Neural cell (in vitro differentiated cells): ENCODE data around the gene KMT2B. TPM values are rescaled to one million over a fixed set of nuclear protein-coding genes. Genes with fewer than 3 reads are reported as not detected.

ENCODE experiments used
- H2AFZ ChIP-seq: fragments of 200-600, 300-800 bp; sonication (generic), shearing (Covaris generic); 2 replicates; pipeline ENCODE4 v1.6.0; 2014; ENCODE audit warnings: low read depth, mild to moderate bottlenecking, antibody characterized with exemption, low read length, moderate library complexity
- H3F3A ChIP-seq: fragments of 200-600 bp; shearing (Covaris generic); 2 replicates; pipeline ENCODE4 v1.6.1; 2016; ENCODE audit warnings: mild to moderate bottlenecking, moderate library complexity, mixed read lengths, antibody characterized with exemption, low read length; ENCODE audit not compliant: insufficient read depth, poor library complexity, severe bottlenecking
- H3K27ac ChIP-seq: fragments of 200-600, 300-800 bp; sonication (generic), shearing (Covaris generic); 2 replicates; pipeline ENCODE4 v1.5.1; 2014; ENCODE audit warnings: mild to moderate bottlenecking, low read length, moderate library complexity
- H3K27me3 ChIP-seq: fragments of 300-800, 200-600 bp; sonication (generic), shearing (Covaris generic); 2 replicates; pipeline ENCODE4 v1.6.0; 2014; ENCODE audit warnings: mild to moderate bottlenecking, low read depth, low read length, moderate library complexity; ENCODE audit not compliant: insufficient read depth
- H3K36me3 ChIP-seq: fragments of 300-800, 200-600 bp; sonication (generic), shearing (Covaris generic); 2 replicates; pipeline ENCODE4 v1.5.1; 2014; ENCODE audit warnings: mild to moderate bottlenecking, antibody characterized with exemption, low read length, moderate library complexity; ENCODE audit not compliant: insufficient read depth
- H3K4me2 ChIP-seq: fragments of 300-800, 200-600 bp; sonication (generic), shearing (Covaris generic); 2 replicates; pipeline ENCODE4 v1.6.0; 2014; ENCODE audit warnings: mild to moderate bottlenecking, low read length
- H3K4me3 ChIP-seq: fragments of 300-800, 200-600 bp; sonication (generic), shearing (Covaris generic); 2 replicates; pipeline ENCODE4 v1.5.1; 2014; ENCODE audit warnings: mild to moderate bottlenecking, low read length, moderate library complexity
- H3K79me2 ChIP-seq: fragments of 200-600 bp; shearing (Covaris generic); replicated peaks from 2 replicates; pipeline ENCODE4 v1.6.0; 2014; ENCODE audit warnings: mild to moderate bottlenecking, low read length, moderate library complexity; ENCODE audit not compliant: insufficient read depth
- H3K9ac ChIP-seq: fragments of 300-800, 200-600 bp; sonication (generic), shearing (Covaris generic); 2 replicates; pipeline ENCODE4 v1.6.1; 2016; ENCODE audit warnings: mild to moderate bottlenecking, low read length, mixed read lengths
- H3K9me2 ChIP-seq: fragments of 200-600 bp; shearing (Covaris generic); 2 replicates; pipeline ENCODE4 v1.6.1; 2016; ENCODE audit warnings: mild to moderate bottlenecking, low read length, mixed read lengths; ENCODE audit not compliant: insufficient read depth
- H3K9me3 ChIP-seq: fragments of 200-600, 300-800 bp; sonication (generic), shearing (Covaris generic); 2 replicates; pipeline ENCODE4 v1.6.1; 2016; ENCODE audit warnings: mild to moderate bottlenecking, mixed run types, low read length, moderate library complexity, mixed read lengths
- H4K20me1 ChIP-seq: fragments of 200-600 bp; shearing (Covaris generic); 2 replicates; pipeline ENCODE4 v1.6.1; 2016; ENCODE audit warnings: mild to moderate bottlenecking, mixed run types; ENCODE audit not compliant: insufficient read depth
- EP300 ChIP-seq: fragments of 450-650 bp; conservative IDR thresholded peaks from 2 replicates; pipeline ENCODE4 v1.6.1; 2014; ENCODE audit warnings: antibody characterized with exemption, mild to moderate bottlenecking, moderate library complexity; ENCODE audit not compliant: poor library complexity, severe bottlenecking
- EZH2 ChIP-seq: fragments of 200-600, 300-800 bp; shearing (Covaris generic), sonication (generic); IDR thresholded peaks from 2 replicates; pipeline ENCODE4 v1.6.1; 2014; ENCODE audit warnings: antibody characterized with exemption, low read length, borderline replicate concordance, mild to moderate bottlenecking; ENCODE audit not compliant: insufficient read depth, poor library complexity, severe bottlenecking
- MXI1 ChIP-seq: fragments of 450-650 bp; conservative IDR thresholded peaks from 2 replicates; pipeline ENCODE4 v1.6.1; 2014; ENCODE audit warnings: antibody characterized with exemption, mild to moderate bottlenecking; ENCODE audit not compliant: poor library complexity, severe bottlenecking
- POLR2AphosphoS5 ChIP-seq: IDR thresholded peaks from 2 replicates; pipeline ENCODE4 v1.6.1; 2012
- RAD21 ChIP-seq: fragments of 450-650 bp; conservative IDR thresholded peaks from 2 replicates; pipeline ENCODE4 v1.6.1; 2014; ENCODE audit warnings: antibody characterized with exemption, mild to moderate bottlenecking, moderate library complexity
- REST ChIP-seq: IDR thresholded peaks from 2 replicates; pipeline ENCODE4 v1.6.1; 2012; ENCODE audit warnings: borderline replicate concordance
- SMC3 ChIP-seq: fragments of 450-650 bp; conservative IDR thresholded peaks from 2 replicates; pipeline ENCODE4 v1.6.1; 2014; ENCODE audit warnings: antibody characterized with exemption, mild to moderate bottlenecking, moderate library complexity; ENCODE audit not compliant: poor library complexity
- TAF1 ChIP-seq: IDR thresholded peaks from 2 replicates; pipeline ENCODE4 v1.6.1; 2012; ENCODE audit warnings: low read depth
- polyA plus RNA-seq: library from polyadenylated mRNA; depleted of rRNA; stranded (reverse); fragments of >200 nt; gene quantifications from 2 replicates; pipeline ENCODE4 v1.2.3, GENCODE V29; 2014
- TF ChIP-seq, protein P1 (sequence below): fragments of 450-650 bp; IDR thresholded peaks from 2 replicates; pipeline ENCODE4 v1.5.1; 2014; ENCODE audit warnings: antibody characterized with exemption, mild to moderate bottlenecking, moderate library complexity; ENCODE audit not compliant: poor library complexity, severe bottlenecking

Gene KMT2B
- polyA plus RNA-seq, 1 donor from 2014 or later: 15.8 TPM

DNA sequence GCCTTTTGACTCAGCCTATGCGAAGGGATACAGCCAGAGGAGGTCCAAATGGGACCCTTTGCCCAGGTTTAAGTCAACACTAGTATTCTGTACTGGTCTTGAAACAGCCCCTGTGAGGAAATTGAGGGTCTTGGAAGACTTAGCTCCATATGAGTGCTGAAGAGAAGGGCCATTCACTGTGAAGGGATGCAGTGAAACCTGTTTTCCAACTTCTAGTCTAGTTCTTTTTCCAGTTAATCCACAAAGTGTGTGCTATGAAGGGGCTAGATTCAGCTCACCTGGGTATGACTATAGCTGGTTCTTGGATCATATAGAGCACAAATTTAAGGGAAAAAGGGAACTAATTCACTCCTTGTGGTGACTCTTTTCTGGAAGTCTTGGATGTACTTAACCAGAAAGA, 9.4 kb upstream of the KMT2B start:
- H3K9me3 ChIP-seq: no peaks in the 10 kb centered on the region

DNA sequence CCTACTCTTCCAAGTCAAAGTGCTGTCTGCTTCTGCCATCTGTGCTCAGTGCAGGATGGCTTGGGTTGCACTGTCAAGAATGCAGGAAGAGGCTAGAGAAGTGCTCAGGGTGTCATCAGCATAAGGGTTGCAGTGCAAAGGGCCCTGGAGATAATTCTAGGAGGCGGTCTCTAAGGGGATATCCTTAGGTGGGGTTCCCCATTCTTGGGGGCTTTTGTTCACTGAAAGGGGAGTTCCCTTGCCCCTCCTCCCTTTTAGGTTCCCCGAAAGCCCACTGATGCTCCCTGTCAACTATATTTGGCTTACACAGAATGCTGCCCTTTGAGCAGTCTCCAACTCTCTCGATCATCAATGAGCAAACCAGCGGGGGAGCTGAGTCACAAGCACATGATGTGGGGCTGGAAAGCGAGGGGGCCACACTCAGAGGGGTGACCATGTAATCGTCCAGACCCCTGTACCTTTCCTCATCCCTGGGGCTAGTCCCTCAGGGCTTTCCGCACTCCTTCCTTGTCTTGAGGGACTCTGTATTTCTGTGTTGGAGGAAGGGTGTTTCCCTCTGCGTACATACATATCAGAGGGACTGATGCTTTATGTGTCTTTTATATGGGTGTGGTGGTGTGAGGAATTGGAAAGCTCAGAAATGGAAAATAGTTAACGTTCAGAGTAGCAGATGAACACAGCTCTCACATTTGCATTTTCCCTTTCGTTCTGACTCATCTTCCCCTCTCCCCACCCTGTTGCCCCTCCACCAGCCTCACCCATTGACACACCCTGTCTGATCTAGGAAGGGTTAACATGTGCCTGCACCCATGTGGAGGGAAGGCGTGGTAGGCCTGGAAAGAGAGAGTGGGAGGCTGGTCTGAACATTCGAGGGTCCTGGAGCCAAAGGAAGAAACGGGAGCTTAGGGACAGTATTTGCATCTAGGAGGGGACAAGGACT, 6.7 kb upstream of the KMT2B start:
- Histone ChIP-seq H3F3A (no peaks in the 10 kb centered on the region), H3K9me2 (no peaks in the 10 kb centered on the region), H3K4me2 (no peak overlapping the region), H3K27me3 (no peaks in the 10 kb centered on the region), H3K9ac (no peak overlapping the region), H3K36me3 (no peaks in the 10 kb centered on the region), H2AFZ (no peak overlapping the region), H3K4me3 (no peak overlapping the region), H4K20me1 (no peaks in the 10 kb centered on the region), H3K9me3 (no peaks in the 10 kb centered on the region), H3K27ac (no peak overlapping the region), H3K79me2 (no peaks in the 10 kb centered on the region)
- TF ChIP-seq, protein P1, sequence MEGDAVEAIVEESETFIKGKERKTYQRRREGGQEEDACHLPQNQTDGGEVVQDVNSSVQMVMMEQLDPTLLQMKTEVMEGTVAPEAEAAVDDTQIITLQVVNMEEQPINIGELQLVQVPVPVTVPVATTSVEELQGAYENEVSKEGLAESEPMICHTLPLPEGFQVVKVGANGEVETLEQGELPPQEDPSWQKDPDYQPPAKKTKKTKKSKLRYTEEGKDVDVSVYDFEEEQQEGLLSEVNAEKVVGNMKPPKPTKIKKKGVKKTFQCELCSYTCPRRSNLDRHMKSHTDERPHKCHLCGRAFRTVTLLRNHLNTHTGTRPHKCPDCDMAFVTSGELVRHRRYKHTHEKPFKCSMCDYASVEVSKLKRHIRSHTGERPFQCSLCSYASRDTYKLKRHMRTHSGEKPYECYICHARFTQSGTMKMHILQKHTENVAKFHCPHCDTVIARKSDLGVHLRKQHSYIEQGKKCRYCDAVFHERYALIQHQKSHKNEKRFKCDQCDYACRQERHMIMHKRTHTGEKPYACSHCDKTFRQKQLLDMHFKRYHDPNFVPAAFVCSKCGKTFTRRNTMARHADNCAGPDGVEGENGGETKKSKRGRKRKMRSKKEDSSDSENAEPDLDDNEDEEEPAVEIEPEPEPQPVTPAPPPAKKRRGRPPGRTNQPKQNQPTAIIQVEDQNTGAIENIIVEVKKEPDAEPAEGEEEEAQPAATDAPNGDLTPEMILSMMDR: no peak
- TF ChIP-seq SMC3 (no peak), REST (no peak), POLR2AphosphoS5 (no peak), RAD21 (no peak), EZH2 (no peak)

More for the DNA sequence above, 9.4 kb upstream of the KMT2B start:
- Histone ChIP-seq H3K79me2 (no peaks in the 10 kb centered on the region), H3K9ac (no peak overlapping the region), H3K36me3 (no peaks in the 10 kb centered on the region), H2AFZ (no peak overlapping the region), H3F3A (no peaks in the 10 kb centered on the region), H3K4me3 (no peak overlapping the region), H3K27me3 (no peaks in the 10 kb centered on the region), H3K4me2 (no peak overlapping the region), H3K27ac (no peak overlapping the region), H3K9me2 (no peaks in the 10 kb centered on the region), H4K20me1 (no peaks in the 10 kb centered on the region)
- TF ChIP-seq REST (no peak), TAF1 (no peak), RAD21 (no peak), EP300 (no peak), MXI1 (no peak), EZH2 (no peak), POLR2AphosphoS5 (no peak), SMC3 (no peak)
- TF ChIP-seq, protein P1: no peak
